AG04449 (cell line): ENCODE data around the gene POT1.

Experiments used
- CTCF ChIA-PET: fragments of 350-600 bp; formaldehyde crosslinking; extraction: SDS; loops from one replicate; lab custom pipeline; 2021; ENCODE audit warnings: antibody characterized with exemption; lab: Yijun Ruan, JAX
- POLR2A ChIA-PET: fragments of 400-600, 350-600 bp; formaldehyde crosslinking; extraction: SDS; loops from one replicate; lab custom pipeline; 2020; ENCODE audit warnings: antibody characterized with exemption, inconsistent platforms; lab: Yijun Ruan, JAX
- DNase-seq: peaks from one replicate; pipeline ENCODE4 v3.0.0-alpha.2; 2010; ENCODE audit warnings: low read depth, low spot score
- H3K4me3 ChIP-seq: 2 replicates; pipeline ENCODE4 v1.5.1; 2011; ENCODE audit warnings: low read depth, mild to moderate bottlenecking, control low read depth, low read length
- TF ChIP-seq, protein P1 (sequence below): IDR thresholded peaks from one replicate; pipeline ENCODE4 v1.5.1; 2011; ENCODE audit warnings: mild to moderate bottlenecking, moderate library complexity, low read length, control low read depth, inconsistent platforms; ENCODE audit not compliant: insufficient read depth; ENCODE audit errors: missing control alignments

POT1 gene

DNA sequence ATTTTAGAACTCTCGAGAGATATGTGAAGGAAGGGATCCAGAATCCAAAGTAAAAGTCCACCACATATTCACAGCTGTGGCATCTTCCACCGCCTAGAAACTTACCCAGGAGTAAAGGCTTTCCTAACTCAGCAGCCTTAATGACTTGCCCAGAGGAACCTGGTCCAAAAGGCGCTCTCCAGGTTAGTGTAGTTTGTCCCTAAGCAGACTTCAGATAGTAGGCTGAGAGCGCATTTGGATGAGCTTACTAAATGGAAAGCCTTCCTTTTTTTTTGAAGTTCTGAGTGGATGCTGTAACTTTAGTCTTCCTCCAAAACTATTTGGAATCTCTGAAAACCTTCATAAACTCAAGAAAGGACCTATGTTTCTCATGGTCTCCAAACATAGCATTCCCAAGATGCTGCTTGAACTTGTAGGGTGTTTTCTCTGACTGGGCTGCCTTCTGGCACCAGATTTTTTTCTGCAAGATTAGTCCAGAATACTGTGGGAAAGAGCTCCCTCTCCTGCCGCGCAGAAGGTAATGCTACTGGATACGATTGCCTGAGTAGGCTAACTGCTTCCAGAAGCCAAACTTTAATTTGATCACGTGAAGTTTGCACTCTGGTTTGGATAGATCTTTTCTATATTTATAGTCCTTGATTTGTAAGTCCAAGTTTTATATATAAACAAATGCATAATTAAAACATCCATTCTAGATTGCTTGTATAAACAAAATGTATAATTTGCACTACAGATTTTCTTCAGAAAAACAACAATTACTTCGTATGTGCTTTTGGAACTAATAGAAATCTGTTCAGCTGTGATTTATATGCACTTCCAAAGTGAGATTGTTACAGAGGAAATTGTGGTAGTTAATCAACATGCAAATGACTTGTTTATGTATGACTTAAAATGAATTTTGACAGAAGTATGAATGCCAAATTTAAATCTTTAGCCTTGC lies 144.5 kb downstream of the POT1 start:
- POLR2A ChIA-PET: no interaction called here
- CTCF ChIA-PET: interaction anchor here (0.6 to 6.2 kb wide), 20 partner anchors 9 to 1149 kb away, joined by 3 to 57 read pairs (median 3); partner anchors contain the start of gene GPR37
- TF ChIP-seq, protein P1, sequence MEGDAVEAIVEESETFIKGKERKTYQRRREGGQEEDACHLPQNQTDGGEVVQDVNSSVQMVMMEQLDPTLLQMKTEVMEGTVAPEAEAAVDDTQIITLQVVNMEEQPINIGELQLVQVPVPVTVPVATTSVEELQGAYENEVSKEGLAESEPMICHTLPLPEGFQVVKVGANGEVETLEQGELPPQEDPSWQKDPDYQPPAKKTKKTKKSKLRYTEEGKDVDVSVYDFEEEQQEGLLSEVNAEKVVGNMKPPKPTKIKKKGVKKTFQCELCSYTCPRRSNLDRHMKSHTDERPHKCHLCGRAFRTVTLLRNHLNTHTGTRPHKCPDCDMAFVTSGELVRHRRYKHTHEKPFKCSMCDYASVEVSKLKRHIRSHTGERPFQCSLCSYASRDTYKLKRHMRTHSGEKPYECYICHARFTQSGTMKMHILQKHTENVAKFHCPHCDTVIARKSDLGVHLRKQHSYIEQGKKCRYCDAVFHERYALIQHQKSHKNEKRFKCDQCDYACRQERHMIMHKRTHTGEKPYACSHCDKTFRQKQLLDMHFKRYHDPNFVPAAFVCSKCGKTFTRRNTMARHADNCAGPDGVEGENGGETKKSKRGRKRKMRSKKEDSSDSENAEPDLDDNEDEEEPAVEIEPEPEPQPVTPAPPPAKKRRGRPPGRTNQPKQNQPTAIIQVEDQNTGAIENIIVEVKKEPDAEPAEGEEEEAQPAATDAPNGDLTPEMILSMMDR: peak; percentile 80

DNA sequence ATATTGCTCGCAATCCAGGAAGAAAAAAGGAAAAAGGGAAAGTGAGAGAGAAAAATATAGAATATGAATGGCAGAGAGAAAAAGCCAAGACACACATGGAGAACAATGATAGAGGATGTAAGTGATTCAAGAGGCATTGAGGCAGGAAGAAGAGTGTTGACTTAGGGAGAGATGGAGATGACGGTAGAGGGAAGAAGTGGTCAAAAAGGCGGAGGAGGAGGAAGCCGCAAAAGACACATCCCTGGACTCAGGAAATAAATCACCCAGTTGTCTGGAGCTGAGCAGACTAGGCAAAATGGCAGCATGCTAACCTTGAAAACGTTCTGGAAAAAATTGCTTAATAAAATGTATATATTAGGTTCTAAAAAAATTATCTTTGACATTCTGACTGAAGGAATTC lies 146.4 kb downstream of the POT1 start:
- CTCF ChIA-PET: interaction anchor here (6.2 kb wide), 1 partner anchor 628 kb away, joined by 57 read pairs; no protein-coding TSS in a partner anchor
- TF ChIP-seq, protein P1: no peak
- H3K4me3 ChIP-seq: no peak overlapping the region
- POLR2A ChIA-PET: no interaction called here
- no peak for DNase-seq

More for the DNA sequence above, 144.5 kb downstream of the POT1 start:
- no peak overlapping the region for H3K4me3 ChIP-seq
- peak; percentile 12 for DNase-seq

- DNase-seq: no peak
- POLR2A ChIA-PET: no interaction called here
- no peak overlapping the region for H3K4me3 ChIP-seq
- TF ChIP-seq, protein P1: no peak
- CTCF ChIA-PET: interaction anchor here (0.8 to 6.2 kb wide), 2 partner anchors 611 to 627 kb away, joined by 3 to 57 read pairs; no protein-coding TSS in a partner anchor
Observed at GRCh38 chr7:124781907-124782734, 147.5 kb downstream of the POT1 start.

DNA sequence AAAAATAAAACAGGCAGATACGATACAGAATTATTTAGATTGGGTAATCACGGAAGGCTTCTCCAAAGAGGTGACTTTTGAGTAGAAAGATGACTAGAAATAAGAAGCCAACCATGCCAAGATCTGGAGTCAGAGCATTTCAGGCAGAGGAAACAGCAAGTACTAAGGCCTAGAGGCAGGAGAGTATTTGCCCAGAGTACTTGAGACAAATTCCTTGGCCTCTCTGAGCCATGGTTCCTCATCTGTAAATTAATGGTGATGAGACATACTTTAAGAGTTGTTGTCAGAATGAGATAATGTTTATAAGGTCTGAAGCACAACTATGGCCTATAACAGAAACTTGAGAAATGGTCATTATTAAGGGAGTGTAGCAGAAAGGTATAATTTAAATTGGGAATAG lies 148.2 kb downstream of the POT1 start:
- no peak for DNase-seq
- ChIA-PET CTCF (interaction anchor here (6.2 kb wide), 1 partner anchor 626 kb away, joined by 57 read pairs; no protein-coding TSS in a partner anchor), POLR2A (no interaction called here)
- TF ChIP-seq, protein P1: no peak
- H3K4me3 ChIP-seq: no peak overlapping the region

DNA sequence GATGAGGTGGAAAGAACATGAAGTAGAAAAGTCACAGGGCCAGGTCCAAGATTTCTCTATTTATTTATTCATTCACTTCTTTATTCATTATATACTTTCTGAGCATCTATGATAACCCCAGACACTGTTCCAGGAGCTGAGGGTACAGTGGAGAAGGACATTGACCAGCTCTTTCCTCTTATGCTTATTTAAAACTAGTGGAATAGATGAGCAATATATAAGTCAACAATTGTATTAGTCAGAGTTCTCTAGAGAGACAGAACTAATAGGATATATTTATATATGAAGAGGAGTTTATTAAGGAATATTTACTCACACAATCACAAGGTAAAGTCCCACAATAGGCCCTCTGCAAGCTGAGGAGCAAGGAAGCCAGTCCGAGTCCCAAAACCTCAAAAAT lies 149.0 kb downstream of the POT1 start:
- no peak overlapping the region for H3K4me3 ChIP-seq
- TF ChIP-seq, protein P1: no peak
- ChIA-PET CTCF (interaction anchor here (0.9 kb wide), 1 partner anchor 610 kb away, joined by 3 read pairs; no protein-coding TSS in a partner anchor), POLR2A (no interaction called here)
- no peak for DNase-seq
